Measurements from ENCODE around the gene ELF1.
"Not testable (repeated sequence)": the region's sequence is repeated elsewhere in the genome, so short reads cannot be mapped to it uniquely, and the experiment has no call there.

The ELF1 gene

DNA sequence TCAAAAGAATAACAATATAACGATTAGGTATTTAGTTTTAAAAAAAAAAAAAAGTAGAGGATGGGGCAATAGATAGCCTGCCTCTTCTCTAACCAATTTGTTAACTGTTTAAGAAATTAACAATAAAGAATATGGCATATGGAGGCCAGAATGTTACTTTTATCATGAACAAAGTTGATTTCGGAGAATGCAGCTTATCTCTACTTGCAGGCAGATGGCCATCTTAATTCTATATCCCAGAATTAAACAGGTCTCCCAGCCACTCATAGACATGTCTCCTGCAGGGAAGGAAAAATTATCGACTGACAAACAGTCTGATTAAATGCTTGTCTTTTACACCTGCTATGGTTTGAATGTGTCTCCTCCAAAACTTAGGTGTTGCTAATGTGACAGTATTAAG lies 133.1 kb downstream of the ELF1 start:
- DNase-seq (ENCODE audit: low spot score), result no peak

DNA sequence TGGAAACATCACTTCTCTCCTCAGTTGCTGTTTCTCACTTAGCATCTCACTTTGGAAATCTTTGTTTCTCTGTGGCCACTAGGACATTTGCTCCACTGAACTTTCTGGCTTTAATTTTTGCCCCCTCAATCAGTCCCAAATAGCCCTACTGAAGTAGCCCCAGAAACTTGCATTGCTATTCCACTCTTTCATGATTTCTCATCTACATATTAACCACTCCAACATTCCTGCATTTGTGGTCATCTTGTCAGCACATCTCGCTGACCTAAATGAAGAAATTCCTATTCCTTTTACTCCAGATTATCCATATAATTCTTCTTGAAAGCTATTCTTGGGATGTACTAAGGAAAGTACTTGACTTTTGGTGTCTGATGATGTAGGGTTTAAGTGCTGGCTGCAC lies 134.9 kb downstream of the ELF1 start:
- DNase-seq (ENCODE audit: low spot score), result not testable (repeated sequence)
